K562 (cell line): Measurements from ENCODE around the gene MAP2K3. TPM values are rescaled to one million over a fixed set of nuclear protein-coding genes. Genes with fewer than 3 reads are reported as not detected.

ENCODE experiments used
- ATAC-seq: fragments of 200-7000 bp; cut with Tn5 transposase; 3 replicates; pipeline ENCODE4 v1.9.1; 2020; ENCODE audit warnings: moderate library complexity
- BruUV-seq: library from RNA; stranded (reverse); fragments of 400-500 nt; replicated peaks from 2 replicates; lab custom pipeline; 2021; lab: Mats Ljungman, UMichigan
- CTCF ChIA-PET: fragments of 300-600 bp; formaldehyde crosslinking; extraction: SDS; loops from one replicate; lab custom pipeline; 2021; ENCODE audit warnings: low intra/inter-chr PET ratio; lab: Yijun Ruan, JAX
- POLR2A ChIA-PET: fragments of 300-600, 350-650 bp; sonication (Branson Sonifier 250); formaldehyde crosslinking; extraction: SDS; loops from one replicate; lab custom pipeline; 2021; ENCODE audit warnings: antibody characterized with exemption, inconsistent platforms; lab: Yijun Ruan, JAX
- DNase-seq, 4 experiments: peaks; one replicate each; pipeline versions ENCODE4 v3.0.0 to v3.0.0-alpha.2; 2011 to 2018; ENCODE audit warnings: low spot score in 3 of 4, mixed read lengths in 3 of 4; ENCODE audit errors: extremely low read depth in 1 of 4
- FAIRE-seq: peaks from 2 replicates; lab custom pipeline; 2011; peaks lifted over from hg19 to GRCh38; lab: Jason Lieb, UNC
- H2AFZ ChIP-seq: 2 replicates; pipeline ENCODE4 v1.6.0; 2011; ENCODE audit warnings: low read depth, low read length, control low read depth, inconsistent platforms
- H3K27ac ChIP-seq: fragments of 200-600 bp; 3 replicates; pipeline ENCODE4 v1.8.0; 2011; ENCODE audit warnings: low read depth, mild to moderate bottlenecking, control low read depth, inconsistent platforms, low read length, moderate library complexity, mixed read lengths; ENCODE audit errors: extremely low read depth
- H3K27me3 ChIP-seq, 2 experiments: fragments of 300-600 bp in 1 of 2; 2 replicates in 1 of 2; 3 replicates in 1 of 2; pipeline versions ENCODE4 v1.6.0 to v1.8.0; 2011; ENCODE audit warnings: inconsistent platforms in 2 of 2, low read length in 2 of 2, mild to moderate bottlenecking in 1 of 2, mixed read lengths in 1 of 2, moderate library complexity in 1 of 2; ENCODE audit not compliant: control insufficient read depth in 2 of 2, insufficient read depth in 2 of 2
- H3K36me3 ChIP-seq: fragments of 300-600 bp; 3 replicates; pipeline ENCODE4 v1.8.0; 2011; ENCODE audit warnings: mild to moderate bottlenecking, low read length, inconsistent platforms; ENCODE audit not compliant: control insufficient read depth, insufficient read depth
- H3K4me1 ChIP-seq, 2 experiments: fragments of 200-600 bp in 1 of 2; replicated peaks in 1 of 2; 2 replicates in 1 of 2; 3 replicates in 1 of 2; pipeline versions ENCODE4 v1.5.1 to v1.8.0; 2011; ENCODE audit warnings: inconsistent platforms in 2 of 2, low read length in 2 of 2, mild to moderate bottlenecking in 1 of 2, mixed read lengths in 1 of 2, moderate library complexity in 1 of 2; ENCODE audit not compliant: control insufficient read depth in 2 of 2, insufficient read depth in 2 of 2
- H3K4me2 ChIP-seq: 2 replicates; pipeline ENCODE4 v1.6.1; 2011; ENCODE audit warnings: low read length, control low read depth, inconsistent platforms, mixed read lengths; ENCODE audit not compliant: insufficient read depth
- H3K4me3 ChIP-seq: fragments of 200-600 bp; sonication (generic), shearing (Covaris generic); 2 replicates; pipeline ENCODE4 v1.5.1; 2016; ENCODE audit warnings: control low read depth, inconsistent platforms
- H3K79me2 ChIP-seq: fragments of 200-600 bp; 3 replicates; pipeline ENCODE4 v1.8.0; 2011; ENCODE audit warnings: low read length, inconsistent platforms; ENCODE audit not compliant: control insufficient read depth, insufficient read depth
- H3K9ac ChIP-seq, 2 experiments: 2 replicates each; pipeline versions ENCODE4 v1.6.0 to v1.6.1; 2011; ENCODE audit warnings: low read depth in 2 of 2, low read length in 2 of 2, control low read depth in 1 of 2, inconsistent platforms in 1 of 2, mild to moderate bottlenecking in 1 of 2, mixed read lengths in 1 of 2; ENCODE audit not compliant: insufficient read depth in 1 of 2
- H3K9me1 ChIP-seq: one replicate; pipeline ENCODE4 v1.6.0; 2011; ENCODE audit warnings: inconsistent platforms, mild to moderate bottlenecking, low read length, moderate library complexity; ENCODE audit not compliant: control insufficient read depth, insufficient read depth
- H3K9me3 ChIP-seq: replicated peaks from 2 replicates; pipeline ENCODE4 v1.5.1; 2011; ENCODE audit warnings: low read depth, low read length, inconsistent platforms; ENCODE audit not compliant: control insufficient read depth, insufficient read depth
- H4K20me1 ChIP-seq: replicated peaks from 2 replicates; pipeline ENCODE4 v1.6.1; 2011; ENCODE audit warnings: low read length, inconsistent platforms, mixed read lengths; ENCODE audit not compliant: control insufficient read depth, insufficient read depth
- ESRRB ChIP-seq: fragments of 250-450 bp; sonication (Bioruptor Pico); IDR thresholded peaks from 2 replicates; pipeline ENCODE4 v1.5.0; 2020; ENCODE audit warnings: mild to moderate bottlenecking, moderate library complexity, borderline replicate concordance
- HLTF ChIP-seq: fragments of 450-650 bp; IDR thresholded peaks from 2 replicates; pipeline ENCODE4 v1.6.1; 2016
- TAF7 ChIP-seq: fragments of 450-650 bp; IDR thresholded peaks from 2 replicates; pipeline ENCODE4 v1.6.1; 2016; ENCODE audit warnings: missing genetic modification characterization, missing compliant biosample characterization
- ZNF212 ChIP-seq: fragments of 450-650 bp; formaldehyde crosslinking; IDR thresholded peaks from 2 replicates; pipeline ENCODE4 v1.4.0; 2020; ENCODE audit warnings: mild to moderate bottlenecking
- ZNF408 ChIP-seq: fragments of 250-450 bp; sonication (Bioruptor Pico); IDR thresholded peaks from 2 replicates; pipeline ENCODE4 v1.4.0; 2020; ENCODE audit warnings: low read depth, mild to moderate bottlenecking, moderate library complexity
- WGBS: fragments of 100-300 bp; shearing (Covaris generic); methylation state at CpG from one replicate; pipeline ENCODE4 v1.1.6; 2016; ENCODE audit warnings: low coverage, mixed read lengths; ENCODE audit not compliant: insufficient coverage; ENCODE audit errors: missing lambda C conversion rate; 5-methylcytosine and 5-hydroxymethylcytosine counted together
- in situ Hi-C: fragments of 300-500 bp; cut with MboI; formaldehyde crosslinking; loops from 4 replicates; pipeline ENCODE4 v1.15.0; 2018; ENCODE audit warnings: inconsistent platforms, mixed read lengths
- intact Hi-C: fragments of 100-400 bp; cut with micrococcal nuclease; formaldehyde crosslinking; loops from 2 replicates; pipeline ENCODE4 v1.14.2; 2022
- polyA plus RNA-seq, 8 experiments: library from polyadenylated mRNA; depleted of rRNA in 4 of 8; stranded (reverse) in 5 of 8; unstranded in 3 of 8; fragments of >200 nt; fragmentation: Nextera tagmentation in 2 of 8; fragmentation: Illumina TruSeq in 1 of 8; extraction: Ambion mirVana in 2 of 8; extraction: Trizol in 1 of 8; gene quantifications; 2 replicates each; pipeline versions ENCODE4 v1.2.1 to v1.2.3, GENCODE V29; 2011 to 2014; ENCODE audit warnings: inconsistent platforms in 1 of 8, missing spikeins in 1 of 8
- total RNA-seq, 7 experiments: library from RNA; depleted of rRNA in 6 of 7; stranded (reverse); fragments of >200 nt in 6 of 7; fragmentation: Illumina TruSeq in 2 of 7; extraction: Trizol in 2 of 7; gene quantifications; 2 replicates each; pipeline versions ENCODE4 v1.2.1 to v1.2.3, GENCODE V29; 2011 to 2021; ENCODE audit warnings: low replicate concordance in 1 of 7
- TF ChIP-seq, protein P1 (sequence below): fragments of 250-450 bp; sonication (Bioruptor Pico); IDR thresholded peaks from 2 replicates; pipeline ENCODE4 v1.8.0; 2022; ENCODE audit warnings: inconsistent platforms

The MAP2K3 gene
- total and polyA plus RNA-seq, 9 of the 15 experiments (the other 6 are each of a cell fraction or from before 2014, with no cell fraction given), result 0.18 to 14.8 (median 3.5) TPM

DNA sequence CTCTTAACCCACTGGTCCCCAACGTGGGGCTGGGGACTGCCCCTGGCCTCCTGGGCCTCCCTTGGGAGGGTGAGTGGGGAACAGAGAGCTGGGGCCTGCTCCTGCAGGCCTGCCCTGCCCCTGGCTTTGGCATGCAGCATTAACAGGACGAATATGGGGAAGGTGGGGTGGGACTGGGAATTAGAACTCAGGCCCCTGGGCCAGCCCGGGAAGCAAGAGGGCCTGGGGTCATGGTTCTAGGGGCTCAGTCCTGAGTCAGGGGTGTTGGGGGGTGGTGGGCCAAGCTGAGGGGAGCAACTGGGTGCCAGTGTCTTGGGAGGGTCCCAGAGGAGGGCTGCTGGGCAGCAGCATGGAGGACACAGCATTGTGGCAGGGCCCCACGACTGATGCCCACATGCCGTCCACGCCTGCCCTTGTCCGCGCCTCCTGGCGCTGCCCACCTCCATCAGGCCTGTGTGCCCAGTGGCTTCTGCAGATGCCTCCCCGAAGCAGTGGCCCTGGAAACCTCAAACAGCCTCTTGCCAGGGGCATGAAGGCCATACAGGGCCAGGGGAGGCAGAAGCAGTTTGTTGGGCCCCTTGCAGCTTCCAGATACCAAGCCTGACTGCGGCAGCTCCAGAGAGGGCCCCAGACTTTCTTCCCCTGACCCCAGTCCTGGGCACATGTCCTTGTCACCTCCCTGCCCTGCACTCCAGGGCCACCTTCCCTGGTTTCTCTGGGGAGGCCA lies 4.8 kb downstream of the MAP2K3 start:
- Histone ChIP-seq H3K27me3 (no peaks in the 10 kb centered on the region), H3K9me3 (no peaks in the 10 kb centered on the region), H2AFZ (no peak overlapping the region), H3K27ac (no peak overlapping the region), H3K9me1 (no peaks in the 10 kb centered on the region), H3K4me3 (no peak overlapping the region), H3K4me1 (peaks cover 17 to 71% of the 10 kb centered on the region in 2 experiments; a peak in 4 of 5 replicates), H3K4me2 (no peak overlapping the region), H4K20me1 (peaks cover 3% of the 10 kb centered on the region; the same call in 1 of the 2 replicates), H3K36me3 (no peaks in the 10 kb centered on the region), H3K9ac (no peak overlapping the region; a peak in 1 of 4 replicates), H3K79me2 (peaks cover 41% of the 10 kb centered on the region)
- in situ Hi-C loops, result loop anchor here (25.0 kb wide), 1 partner anchor 773 kb away; no protein-coding TSS in a partner anchor
- no peak for TF ChIP-seq ZNF408 (CRISPR knock-in tag)
- TF ChIP-seq ESRRB (CRISPR knock-in tag), result no peak
- no peak for TF ChIP-seq HLTF
- TF ChIP-seq, protein P1, sequence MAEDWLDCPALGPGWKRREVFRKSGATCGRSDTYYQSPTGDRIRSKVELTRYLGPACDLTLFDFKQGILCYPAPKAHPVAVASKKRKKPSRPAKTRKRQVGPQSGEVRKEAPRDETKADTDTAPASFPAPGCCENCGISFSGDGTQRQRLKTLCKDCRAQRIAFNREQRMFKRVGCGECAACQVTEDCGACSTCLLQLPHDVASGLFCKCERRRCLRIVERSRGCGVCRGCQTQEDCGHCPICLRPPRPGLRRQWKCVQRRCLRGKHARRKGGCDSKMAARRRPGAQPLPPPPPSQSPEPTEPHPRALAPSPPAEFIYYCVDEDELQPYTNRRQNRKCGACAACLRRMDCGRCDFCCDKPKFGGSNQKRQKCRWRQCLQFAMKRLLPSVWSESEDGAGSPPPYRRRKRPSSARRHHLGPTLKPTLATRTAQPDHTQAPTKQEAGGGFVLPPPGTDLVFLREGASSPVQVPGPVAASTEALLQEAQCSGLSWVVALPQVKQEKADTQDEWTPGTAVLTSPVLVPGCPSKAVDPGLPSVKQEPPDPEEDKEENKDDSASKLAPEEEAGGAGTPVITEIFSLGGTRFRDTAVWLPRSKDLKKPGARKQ (CRISPR knock-in tag), result no peak
- no peak for TF ChIP-seq ZNF212 (CRISPR knock-in tag)
- TF ChIP-seq TAF7 (tag), result no peak
- no TSS peak for BruUV-seq
- CTCF ChIA-PET, result no interaction called here
- ATAC-seq (no peak), DNase-seq (no peak), FAIRE-seq (no peak)
- WGBS, result 72% methylated on average over 4 of the region's 11 CpGs
- intact Hi-C loops, result no loop called here
- POLR2A ChIA-PET, result interaction anchor here (0.6 to 0.9 kb wide), 2 partner anchors 16 to 155 kb away, joined by 3 to 4 read pairs; no protein-coding TSS in a partner anchor
